ENCODE results near the gene UNK.

Gene UNK

GRCh38 chr17:75813081-75814020 is 28.7 kb downstream of the UNK start:
- H3K56ac ChIP-seq (ENCODE audit: low read length): no peak overlapping the region
- H3K79me1 ChIP-seq (ENCODE audit: low read length): no peaks in the 10 kb centered on the region
- H3K18ac ChIP-seq (ENCODE audit: low read length): no peak overlapping the region
- no peaks in the 10 kb centered on the region for H3K4me1 ChIP-seq (ENCODE audit: control insufficient read depth, low read depth, low read length)
- H4K5ac ChIP-seq (ENCODE audit: low read length): no peak overlapping the region
- no peaks in the 10 kb centered on the region for H3K79me2 ChIP-seq (ENCODE audit: control insufficient read depth, insufficient read depth, low read length)
- no peak overlapping the region for H2BK15ac ChIP-seq (replicated peaks; ENCODE audit: low read depth)
- H3K9ac ChIP-seq (ENCODE audit: low read length): no peak overlapping the region
- H3K4ac ChIP-seq (ENCODE audit: low read depth, low read length): no peak overlapping the region
- H4K8ac ChIP-seq (ENCODE audit: low read depth, low read length): no peak overlapping the region
- no peak overlapping the region for H3K27ac ChIP-seq (ENCODE audit: low read depth, low read length)
- no peak overlapping the region for H2BK120ac ChIP-seq (ENCODE audit: low read depth, low read length)
- no peak overlapping the region for H3K4me2 ChIP-seq (ENCODE audit: low read length)
- H3K36me3 ChIP-seq (ENCODE audit: control insufficient read depth, insufficient read depth, low read length): peaks cover 17% of the 10 kb centered on the region
- WGBS (ENCODE audit: extremely low coverage, insufficient coverage, low lambda C conversion rate): no CpG with 5 or more reads among the region's 24 CpGs
- no peaks in the 10 kb centered on the region for H3K27me3 ChIP-seq (ENCODE audit: insufficient read depth, low read length, poor library complexity)
- no peak overlapping the region for H2BK5ac ChIP-seq (ENCODE audit: low read length)
- no peak overlapping the region for H3K23ac ChIP-seq (ENCODE audit: low read length)
- no peak overlapping the region for H3K4me3 ChIP-seq (ENCODE audit: low read length)
- H2AK5ac ChIP-seq (ENCODE audit: low read length): no peak overlapping the region
- no peak for DNase-seq

- no peak overlapping the region for H2AK5ac ChIP-seq (ENCODE audit: low read length)
- H2BK120ac ChIP-seq (ENCODE audit: low read depth, low read length): no peak overlapping the region
- H3K4me1 ChIP-seq (ENCODE audit: control insufficient read depth, low read depth, low read length): no peaks in the 10 kb centered on the region
- H3K27me3 ChIP-seq (ENCODE audit: insufficient read depth, low read length, poor library complexity): no peaks in the 10 kb centered on the region
- no peak overlapping the region for H3K9ac ChIP-seq (ENCODE audit: low read length)
- no peak overlapping the region for H3K23ac ChIP-seq (ENCODE audit: low read length)
- H4K8ac ChIP-seq (ENCODE audit: low read depth, low read length): no peak overlapping the region
- no peak overlapping the region for H3K4ac ChIP-seq (ENCODE audit: low read depth, low read length)
- H3K27ac ChIP-seq (ENCODE audit: low read depth, low read length): no peak overlapping the region
- no peak overlapping the region for H3K4me2 ChIP-seq (ENCODE audit: low read length)
- no CpG with 5 or more reads among the region's 6 CpGs for WGBS (ENCODE audit: extremely low coverage, insufficient coverage, low lambda C conversion rate)
- no peak overlapping the region for H4K5ac ChIP-seq (ENCODE audit: low read length)
- no peak overlapping the region for H2BK15ac ChIP-seq (replicated peaks; ENCODE audit: low read depth)
- H3K36me3 ChIP-seq (ENCODE audit: control insufficient read depth, insufficient read depth, low read length): peaks cover 18% of the 10 kb centered on the region
- no peak overlapping the region for H3K56ac ChIP-seq (ENCODE audit: low read length)
- no peak overlapping the region for H2BK5ac ChIP-seq (ENCODE audit: low read length)
- DNase-seq: no peak
- no peaks in the 10 kb centered on the region for H3K79me1 ChIP-seq (ENCODE audit: low read length)
- H3K18ac ChIP-seq (ENCODE audit: low read length): no peak overlapping the region
- no peaks in the 10 kb centered on the region for H3K79me2 ChIP-seq (ENCODE audit: control insufficient read depth, insufficient read depth, low read length)
- H3K4me3 ChIP-seq (ENCODE audit: low read length): no peak overlapping the region
Measured at GRCh38 chr17:75814021-75814395, 29.4 kb downstream of the UNK start.

DNA sequence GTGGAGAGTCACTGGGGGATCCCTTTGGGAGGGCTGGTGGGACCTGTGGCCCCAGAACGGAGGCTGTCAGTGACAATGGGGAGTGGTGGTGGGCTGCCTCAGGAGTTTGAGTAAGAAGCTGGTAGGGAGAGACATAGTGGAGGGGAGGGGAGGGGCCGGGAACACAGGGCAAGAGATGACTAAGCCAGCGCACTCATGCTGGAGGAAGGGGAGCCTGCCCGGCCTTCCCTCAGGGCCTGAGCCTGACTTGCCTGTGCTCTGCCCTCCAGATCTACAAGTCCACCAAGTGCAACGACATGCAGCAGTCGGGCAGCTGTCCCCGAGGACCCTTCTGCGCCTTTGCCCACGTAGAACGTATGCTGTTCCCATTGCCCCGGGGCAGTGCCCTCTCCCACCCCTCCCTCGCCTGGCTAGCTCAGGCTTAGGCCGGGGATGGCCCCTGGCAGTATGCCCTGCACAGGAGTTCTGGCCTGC is 30.3 kb downstream of the UNK start:
- no peak overlapping the region for H4K5ac ChIP-seq (ENCODE audit: low read length)
- H3K4me2 ChIP-seq (ENCODE audit: low read length): no peak overlapping the region
- H3K79me1 ChIP-seq (ENCODE audit: low read length): no peaks in the 10 kb centered on the region
- no peak overlapping the region for H3K23ac ChIP-seq (ENCODE audit: low read length)
- peaks cover 21% of the 10 kb centered on the region for H3K36me3 ChIP-seq (ENCODE audit: control insufficient read depth, insufficient read depth, low read length)
- no peaks in the 10 kb centered on the region for H3K4me1 ChIP-seq (ENCODE audit: control insufficient read depth, low read depth, low read length)
- H2BK120ac ChIP-seq (ENCODE audit: low read depth, low read length): no peak overlapping the region
- no peak for DNase-seq
- no peak overlapping the region for H3K18ac ChIP-seq (ENCODE audit: low read length)
- no CpG with 5 or more reads among the region's 13 CpGs for WGBS (ENCODE audit: extremely low coverage, insufficient coverage, low lambda C conversion rate)
- no peak overlapping the region for H3K4me3 ChIP-seq (ENCODE audit: low read length)
- H3K27ac ChIP-seq (ENCODE audit: low read depth, low read length): no peak overlapping the region
- H3K56ac ChIP-seq (ENCODE audit: low read length): no peak overlapping the region
- H3K79me2 ChIP-seq (ENCODE audit: control insufficient read depth, insufficient read depth, low read length): no peaks in the 10 kb centered on the region
- H3K9ac ChIP-seq (ENCODE audit: low read length): no peak overlapping the region
- no peaks in the 10 kb centered on the region for H3K27me3 ChIP-seq (ENCODE audit: insufficient read depth, low read length, poor library complexity)
- no peak overlapping the region for H2BK5ac ChIP-seq (ENCODE audit: low read length)
- no peak overlapping the region for H4K8ac ChIP-seq (ENCODE audit: low read depth, low read length)
- H2AK5ac ChIP-seq (ENCODE audit: low read length): no peak overlapping the region
- H2BK15ac ChIP-seq (replicated peaks; ENCODE audit: low read depth): no peak overlapping the region
- no peak overlapping the region for H3K4ac ChIP-seq (ENCODE audit: low read depth, low read length)

DNA sequence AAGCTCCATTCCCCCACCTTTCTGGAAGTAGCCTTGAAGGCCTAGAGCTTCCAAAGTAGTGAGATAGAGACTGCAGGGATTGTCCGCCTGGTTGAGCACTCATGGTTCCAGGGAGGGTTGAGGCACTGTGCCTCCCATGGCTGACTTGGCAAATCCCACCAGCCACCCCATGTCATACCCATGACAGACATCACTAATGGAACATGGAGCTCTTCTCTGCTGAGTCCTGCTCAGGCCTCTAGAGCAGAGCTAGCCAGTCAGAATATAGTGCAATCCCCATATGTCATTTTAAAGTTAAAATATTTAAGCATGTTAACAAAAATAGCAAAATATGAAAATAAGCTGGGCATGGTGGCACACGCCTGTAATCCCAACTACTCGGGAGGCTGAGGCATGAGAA is 30.8 kb downstream of the UNK start:
- Histone ChIP-seq H3K9ac (ENCODE audit: low read length) (no peak overlapping the region), H4K5ac (ENCODE audit: low read length) (no peak overlapping the region), H3K36me3 (ENCODE audit: control insufficient read depth, insufficient read depth, low read length) (peaks cover 24% of the 10 kb centered on the region), H3K79me2 (ENCODE audit: control insufficient read depth, insufficient read depth, low read length) (no peaks in the 10 kb centered on the region), H3K4me1 (ENCODE audit: control insufficient read depth, low read depth, low read length) (no peaks in the 10 kb centered on the region), H2BK5ac (ENCODE audit: low read length) (no peak overlapping the region), H3K4me3 (ENCODE audit: low read length) (no peak overlapping the region), H3K56ac (ENCODE audit: low read length) (no peak overlapping the region), H2AK5ac (ENCODE audit: low read length) (no peak overlapping the region), H3K23ac (ENCODE audit: low read length) (no peak overlapping the region), H3K79me1 (ENCODE audit: low read length) (no peaks in the 10 kb centered on the region), H4K8ac (ENCODE audit: low read depth, low read length) (no peak overlapping the region), H3K4me2 (ENCODE audit: low read length) (no peak overlapping the region), H2BK120ac (ENCODE audit: low read depth, low read length) (no peak overlapping the region), H2BK15ac (replicated peaks; ENCODE audit: low read depth) (no peak overlapping the region), H3K27ac (ENCODE audit: low read depth, low read length) (no peak overlapping the region), H3K27me3 (ENCODE audit: insufficient read depth, low read length, poor library complexity) (no peaks in the 10 kb centered on the region), H3K18ac (ENCODE audit: low read length) (no peak overlapping the region), H3K4ac (ENCODE audit: low read depth, low read length) (no peak overlapping the region)
- WGBS (ENCODE audit: extremely low coverage, insufficient coverage, low lambda C conversion rate): no CpG with 5 or more reads among the region's 3 CpGs
- DNase-seq: no peak

DNA sequence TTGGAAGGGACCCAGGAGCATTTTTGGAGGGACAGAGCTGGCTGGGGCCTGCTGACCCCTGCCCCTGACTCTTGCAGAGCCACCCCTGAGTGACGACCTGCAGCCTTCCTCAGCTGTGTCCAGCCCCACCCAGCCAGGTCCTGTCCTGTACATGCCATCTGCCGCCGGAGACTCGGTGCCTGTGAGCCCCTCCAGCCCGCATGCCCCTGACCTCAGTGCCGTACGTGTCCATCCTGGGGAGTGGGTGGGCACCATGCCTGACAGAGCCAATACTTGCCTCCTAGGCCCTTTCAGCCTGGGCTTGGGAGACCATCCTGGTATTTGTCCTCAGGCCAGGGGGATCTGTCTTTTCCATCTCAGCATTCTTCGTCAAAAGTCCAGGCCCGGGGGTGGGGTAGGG is 32.1 kb downstream of the UNK start:
- Histone ChIP-seq H3K36me3 (ENCODE audit: control insufficient read depth, insufficient read depth, low read length) (peaks cover 25% of the 10 kb centered on the region), H3K4ac (ENCODE audit: low read depth, low read length) (no peak overlapping the region), H3K23ac (ENCODE audit: low read length) (no peak overlapping the region), H3K18ac (ENCODE audit: low read length) (no peak overlapping the region), H3K79me2 (ENCODE audit: control insufficient read depth, insufficient read depth, low read length) (no peaks in the 10 kb centered on the region), H3K56ac (ENCODE audit: low read length) (no peak overlapping the region), H3K27me3 (ENCODE audit: insufficient read depth, low read length, poor library complexity) (no peaks in the 10 kb centered on the region), H3K4me3 (ENCODE audit: low read length) (no peak overlapping the region), H3K79me1 (ENCODE audit: low read length) (no peaks in the 10 kb centered on the region), H4K8ac (ENCODE audit: low read depth, low read length) (no peak overlapping the region), H3K9ac (ENCODE audit: low read length) (no peak overlapping the region), H3K27ac (ENCODE audit: low read depth, low read length) (no peak overlapping the region), H4K5ac (ENCODE audit: low read length) (no peak overlapping the region), H3K4me1 (ENCODE audit: control insufficient read depth, low read depth, low read length) (no peaks in the 10 kb centered on the region), H2BK5ac (ENCODE audit: low read length) (no peak overlapping the region), H2BK120ac (ENCODE audit: low read depth, low read length) (no peak overlapping the region), H2AK5ac (ENCODE audit: low read length) (no peak overlapping the region), H3K4me2 (ENCODE audit: low read length) (no peak overlapping the region), H2BK15ac (replicated peaks; ENCODE audit: low read depth) (no peak overlapping the region)
- no CpG with 5 or more reads among the region's 9 CpGs for WGBS (ENCODE audit: extremely low coverage, insufficient coverage, low lambda C conversion rate)
- DNase-seq: no peak

All from mesendoderm (in vitro differentiated cells).